NCI-H345 (cell line): Measurements from ENCODE around the gene MTERF4.
"Not testable (repeated sequence)": the region's sequence is repeated elsewhere in the genome, so short reads cannot be mapped to it uniquely, and the experiment has no call there.

Experiments
- DNase-seq: peaks from one replicate; lab custom pipeline; 2025; lab: John Stamatoyannopoulos, UW

The MTERF4 gene

GRCh38 chr2:241110607-241111439, 8.7 kb upstream of the MTERF4 start:
- no peak for DNase-seq

DNA sequence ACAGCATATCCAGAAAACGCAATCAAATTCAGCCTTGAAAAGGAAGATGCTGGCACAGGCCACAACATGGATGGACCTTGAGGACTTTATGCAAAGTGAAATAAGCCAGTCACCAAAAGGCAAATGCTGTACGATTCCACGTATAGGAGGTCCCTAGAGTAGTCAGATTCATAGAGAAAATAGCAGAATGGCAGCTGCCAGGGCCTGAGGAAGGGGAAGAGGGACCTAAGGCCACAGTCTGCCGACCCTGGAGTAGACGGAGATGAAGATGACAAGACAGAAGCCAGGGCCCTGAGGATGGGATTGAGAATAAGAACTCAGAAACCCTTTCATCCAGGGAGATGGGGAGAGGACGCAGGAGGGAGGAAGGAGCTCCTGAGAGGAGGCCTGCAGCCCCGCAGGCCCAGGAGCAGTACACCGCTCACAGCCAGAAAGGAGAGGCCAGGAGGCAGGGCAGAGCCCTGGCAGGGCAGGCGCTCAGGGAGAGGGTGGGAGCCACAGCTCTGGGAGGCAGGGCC, 8.1 kb upstream of the MTERF4 start:
- DNase-seq: no peak

GRCh38 chr2:241109210-241110088, 7.4 kb upstream of the MTERF4 start:
- no peak for DNase-seq

DNA sequence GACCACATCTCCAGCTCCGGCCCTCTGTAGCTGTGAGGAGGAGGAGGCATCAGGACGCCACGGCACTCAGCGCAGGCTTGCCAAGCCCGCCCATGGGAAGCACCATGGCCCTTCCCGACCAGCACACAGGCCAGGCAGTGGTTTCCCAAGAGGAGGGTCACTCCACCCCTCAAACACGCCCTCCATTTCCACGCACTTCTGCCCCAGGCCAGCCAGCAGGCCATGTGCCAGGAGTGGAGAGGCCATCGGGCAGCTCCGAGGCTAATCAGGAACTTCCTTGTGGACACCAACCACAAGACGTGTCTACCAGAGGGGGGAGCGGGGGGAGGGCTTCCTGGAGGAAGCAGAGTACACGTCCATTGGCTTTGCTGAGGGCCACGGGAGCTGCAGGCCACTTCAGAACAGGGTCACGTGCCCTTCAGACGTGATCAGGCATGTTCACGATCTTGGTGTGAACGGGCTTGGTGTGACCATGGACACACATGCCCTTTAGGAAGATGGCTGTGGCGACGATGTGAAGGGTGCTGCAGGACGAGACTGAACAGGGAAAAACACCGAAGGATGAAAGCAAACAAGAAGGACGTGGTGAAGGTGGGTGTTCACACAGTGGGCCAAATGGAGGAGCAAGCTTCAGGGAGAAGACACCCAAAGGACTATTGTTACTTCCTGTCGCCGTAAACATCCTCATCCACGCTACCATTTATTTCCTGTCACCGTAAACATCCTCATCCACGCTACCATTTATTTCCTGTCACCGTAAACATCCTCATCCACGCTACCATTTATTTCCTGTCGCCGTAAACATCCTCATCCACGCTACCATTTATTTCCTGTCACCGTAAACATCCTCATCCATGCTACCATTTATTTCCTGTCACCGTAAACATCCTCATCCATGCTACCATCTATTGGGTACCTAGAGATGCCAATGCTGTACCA, 6.5 kb upstream of the MTERF4 start:
- DNase-seq: no peak

- DNase-seq: no peak
Measured at GRCh38 chr2:241107031-241107783, 5.1 kb upstream of the MTERF4 start.

- no peak for DNase-seq
Measured at GRCh38 chr2:241105641-241106040, 3.6 kb upstream of the MTERF4 start.

- not testable (repeated sequence) for DNase-seq
Measured at GRCh38 chr2:241104611-241105010, 2.5 kb upstream of the MTERF4 start.

DNA sequence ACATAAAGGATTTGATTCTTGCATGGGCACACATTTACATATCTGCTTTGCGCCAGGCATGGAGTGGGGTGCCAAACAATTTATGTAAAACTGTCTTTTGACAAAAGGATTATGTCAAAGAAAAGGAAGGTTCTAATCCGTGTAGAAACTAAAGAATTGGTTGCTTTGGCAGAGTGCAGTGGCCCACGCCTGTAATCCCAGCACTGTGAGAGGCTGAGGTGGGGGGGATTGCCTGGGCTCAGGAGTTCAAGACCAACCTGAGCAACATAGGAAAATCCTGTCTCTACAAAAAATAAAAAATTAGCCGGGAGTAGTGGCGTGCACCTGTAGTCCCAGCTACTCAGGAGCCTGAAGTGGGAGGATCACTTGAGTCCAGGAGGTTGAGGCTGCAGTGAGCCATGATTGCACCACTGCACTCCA, 1.1 kb upstream of the MTERF4 start:
- DNase-seq: no peak

DNA sequence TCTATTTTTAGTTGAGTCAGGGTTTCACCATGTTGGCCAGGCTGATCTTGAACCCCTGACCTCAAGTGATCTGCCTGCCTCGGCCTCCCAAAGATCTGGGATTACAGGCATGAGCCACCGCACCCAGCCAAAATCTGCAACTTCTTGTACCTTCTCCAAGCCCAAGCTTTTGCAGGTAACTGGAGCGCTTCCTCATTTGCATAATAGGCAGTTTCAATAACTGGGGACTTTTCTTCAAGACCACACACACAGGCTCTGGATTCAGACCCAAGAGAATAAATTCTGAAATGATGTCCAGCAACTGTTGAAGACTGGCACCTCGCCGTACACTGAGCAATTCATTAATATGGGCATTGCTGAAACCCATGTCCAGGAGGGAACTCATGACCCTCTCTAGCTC, 2.8 kb downstream of the MTERF4 start:
- no peak for DNase-seq

DNA sequence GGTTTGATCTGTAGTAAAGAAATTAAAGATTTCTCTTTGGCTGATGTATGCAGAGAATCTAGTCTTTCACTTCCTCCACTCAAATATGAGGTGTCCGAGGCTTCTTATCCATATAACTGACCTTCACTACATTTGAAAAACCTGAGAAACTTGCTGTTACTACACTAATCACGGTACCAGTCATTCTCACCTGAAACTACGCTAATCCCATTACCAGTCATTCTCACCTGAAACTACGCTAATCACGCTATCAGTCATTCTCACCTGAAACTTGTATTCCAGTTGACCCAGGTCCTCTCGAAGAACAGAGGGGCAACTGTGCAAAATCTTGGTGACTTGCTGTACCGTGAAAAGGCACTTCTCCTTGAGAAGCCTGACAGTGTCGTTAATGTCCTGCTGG, 5.1 kb downstream of the MTERF4 start:
- no peak for DNase-seq

GRCh38 chr2:241095594-241096290, 6.3 kb downstream of the MTERF4 start:
- no peak for DNase-seq

DNA sequence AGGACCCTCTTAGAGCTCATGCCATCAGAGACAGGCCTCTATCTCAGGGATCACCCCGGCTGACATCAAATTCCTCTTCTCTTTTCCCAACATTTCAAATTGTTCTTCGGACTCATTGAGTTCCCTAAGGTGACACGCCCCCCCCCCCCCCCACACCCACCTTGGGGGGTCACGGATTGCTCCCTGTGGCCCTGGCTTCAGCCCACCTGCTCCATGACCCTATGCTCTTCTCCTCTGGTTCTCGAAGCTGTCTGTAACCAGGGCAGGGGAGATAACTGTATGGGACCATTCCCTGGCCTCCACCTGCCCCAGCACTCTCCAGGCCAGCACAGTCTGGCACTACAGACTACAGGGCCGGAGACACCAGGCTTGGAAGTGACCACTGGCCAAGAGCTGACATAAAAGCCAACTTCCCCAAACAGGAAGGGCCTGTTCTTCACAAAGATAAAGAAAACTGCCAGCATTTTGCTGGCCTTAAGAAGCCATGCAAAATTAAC, 7.1 kb downstream of the MTERF4 start:
- no peak for DNase-seq

GRCh38 chr2:241094172-241094571, 7.9 kb downstream of the MTERF4 start:
- no peak for DNase-seq

- DNase-seq: peak; percentile 64
Measured at GRCh38 chr2:241093133-241093781, 8.8 kb downstream of the MTERF4 start.

DNA sequence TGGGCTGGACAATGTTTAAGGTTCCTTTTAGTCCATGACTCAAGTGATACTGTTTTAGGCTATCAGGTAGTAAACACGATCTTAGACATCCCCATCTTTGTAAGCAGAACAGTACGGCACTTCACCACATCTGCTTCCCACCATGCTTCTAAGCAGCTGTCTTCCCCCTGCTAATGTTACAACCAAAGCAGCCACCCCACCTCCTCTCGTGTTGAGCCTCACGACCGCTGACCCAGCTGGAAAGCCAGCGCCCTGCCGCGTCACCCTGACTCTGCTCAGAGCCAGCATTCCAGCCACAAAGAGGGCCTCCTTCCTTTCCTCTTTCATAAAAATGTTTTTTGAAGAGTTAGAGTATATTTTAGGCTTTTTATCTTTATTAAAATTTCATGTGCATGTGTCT, 9.4 kb downstream of the MTERF4 start:
- DNase-seq: no peak

GRCh38 chr2:241091734-241092445, 10.2 kb downstream of the MTERF4 start:
- no peak for DNase-seq

DNA sequence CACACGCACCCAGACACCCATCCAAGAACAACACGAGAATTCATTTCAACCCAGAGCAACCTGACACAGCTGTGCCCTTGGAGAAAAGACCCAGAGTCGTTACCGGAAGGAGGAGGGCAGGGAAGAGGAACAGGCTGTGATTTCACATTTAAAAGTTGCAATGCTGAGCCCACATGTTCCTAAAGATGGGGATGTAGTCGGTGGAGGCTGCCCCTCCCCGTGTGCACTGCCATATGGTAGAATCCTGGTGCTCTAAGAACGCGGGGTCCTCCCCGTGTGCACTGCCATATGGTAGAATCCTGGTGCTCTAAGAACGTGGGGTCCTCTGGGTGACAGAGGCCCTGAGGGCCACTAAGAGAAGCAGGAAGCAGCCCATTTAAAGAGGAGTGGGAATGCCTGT, 10.9 kb downstream of the MTERF4 start:
- no peak for DNase-seq

- no peak for DNase-seq
Measured at GRCh38 chr2:241088791-241089732, 13.0 kb downstream of the MTERF4 start.
